SK-N-DZ (cell line): Measurements from ENCODE around the gene ETF1.
A peak's percentile ranks its signal among the peaks of the same experiment; 100 is the strongest.

Source experiments
- DNase-seq: peaks from one replicate; pipeline ENCODE4 v3.0.0-alpha.2; 2015; ENCODE audit warnings: low spot score

ETF1 gene

DNA sequence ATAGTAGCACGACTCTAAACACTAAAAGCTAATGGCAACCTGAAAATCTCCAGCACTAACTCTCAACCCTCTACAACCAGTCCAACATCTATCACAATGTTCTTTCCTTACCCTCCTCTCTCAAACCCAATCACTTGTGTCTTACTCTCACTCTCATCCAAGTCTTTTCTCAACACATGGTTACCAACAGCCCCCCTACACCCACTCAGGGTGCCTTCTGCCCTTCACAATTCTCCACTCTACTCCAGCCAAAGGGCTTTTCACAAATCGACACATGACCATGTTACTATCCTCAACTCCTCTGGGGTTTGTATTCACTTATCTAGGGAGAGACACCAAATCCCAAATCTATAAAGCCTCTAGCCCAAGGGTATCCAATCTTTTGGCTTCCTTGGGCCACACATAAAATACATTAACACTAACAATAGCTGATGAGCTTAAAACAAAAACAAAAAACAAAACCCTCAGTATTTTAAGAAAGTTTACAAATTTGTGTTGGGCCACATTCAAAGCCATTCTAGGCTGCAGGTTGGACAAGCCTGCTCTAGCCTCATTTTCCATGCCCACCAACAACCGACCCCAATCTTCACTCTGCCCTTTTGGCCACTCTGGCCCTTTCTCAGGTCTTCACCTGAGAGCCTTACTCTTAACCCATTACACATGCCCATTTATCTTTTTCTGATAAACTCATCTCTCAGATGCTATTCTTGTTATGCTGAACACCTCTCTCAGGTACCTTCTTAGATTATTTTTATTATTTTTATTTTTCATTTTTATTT, 20.5 kb upstream of the ETF1 start:
- no peak for DNase-seq

DNA sequence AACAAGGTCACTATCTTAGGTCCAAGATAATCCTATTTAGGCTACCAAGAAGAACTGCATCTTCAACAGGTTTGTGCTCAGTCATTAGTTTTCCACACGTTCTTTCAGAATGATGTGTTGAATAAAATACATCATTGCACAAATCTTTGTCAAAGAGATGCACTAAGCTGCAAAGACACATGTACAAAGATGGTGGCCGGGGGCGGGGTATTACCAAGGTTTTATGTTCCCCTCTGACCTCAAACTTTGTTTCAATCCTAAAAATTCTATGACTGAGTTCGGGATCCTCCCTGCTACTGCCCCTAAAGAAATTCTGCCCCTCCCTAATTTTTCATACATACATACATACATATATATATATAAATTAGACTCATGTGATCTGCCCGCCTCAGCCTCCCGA, 17.9 kb upstream of the ETF1 start:
- DNase-seq = no peak

DNA sequence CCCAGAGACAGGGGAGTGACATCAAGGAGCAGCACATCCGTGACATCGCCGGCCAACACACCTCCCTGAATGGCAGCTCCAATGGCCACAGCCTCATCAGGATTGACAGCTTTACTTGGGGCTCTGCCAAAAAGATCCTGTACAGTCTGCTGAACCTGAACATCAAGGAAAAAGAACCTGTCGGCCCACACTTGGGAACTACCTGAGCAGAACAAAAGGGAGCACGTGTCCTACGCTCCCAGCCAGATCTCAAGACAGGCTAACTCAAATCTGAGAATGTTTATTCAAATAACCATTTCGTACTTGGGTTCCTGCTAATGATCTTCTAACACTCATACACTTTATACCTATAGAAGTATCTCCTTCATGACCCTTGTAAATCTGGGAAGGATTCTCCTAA, 16.9 kb upstream of the ETF1 start:
- DNase-seq = no peak

DNA sequence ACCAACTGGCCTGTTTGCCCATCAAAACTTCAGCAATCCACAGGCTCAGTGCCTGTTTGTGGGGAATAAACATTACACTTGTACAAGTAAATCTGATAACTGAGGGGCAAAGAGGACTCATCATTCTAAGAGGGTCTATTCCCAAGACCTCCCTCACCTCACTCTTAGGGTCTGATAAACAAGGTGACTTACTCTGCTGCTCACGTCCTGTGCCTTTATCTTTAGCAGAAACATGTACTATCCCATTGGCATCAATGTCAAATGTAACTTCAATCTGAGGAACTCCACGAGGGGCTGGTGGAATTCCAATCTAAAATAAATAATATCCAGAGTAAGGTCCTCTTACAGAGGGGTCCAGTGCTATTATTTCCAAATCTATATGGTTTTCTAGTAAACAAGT, 14.6 kb upstream of the ETF1 start:
- DNase-seq = no peak

DNA sequence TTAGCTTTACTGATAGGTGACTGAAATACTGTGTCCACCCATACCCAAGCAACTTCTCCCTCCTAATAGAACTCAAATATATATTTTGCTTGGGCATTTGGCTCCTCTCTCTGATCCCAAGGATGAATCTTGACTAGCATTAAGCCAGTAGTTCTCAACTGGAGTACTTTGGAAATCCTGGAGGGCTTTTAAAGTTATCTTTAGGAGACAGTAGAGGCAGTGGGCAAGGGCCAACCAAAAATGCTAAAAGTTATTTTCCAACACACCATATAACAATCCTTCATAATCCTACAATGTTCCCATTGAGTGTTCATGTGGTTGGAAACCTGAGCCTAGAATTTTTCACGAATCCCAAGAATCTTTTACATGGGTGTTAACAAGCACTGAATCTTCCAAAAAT, 11.1 kb upstream of the ETF1 start:
- no peak for DNase-seq

DNA sequence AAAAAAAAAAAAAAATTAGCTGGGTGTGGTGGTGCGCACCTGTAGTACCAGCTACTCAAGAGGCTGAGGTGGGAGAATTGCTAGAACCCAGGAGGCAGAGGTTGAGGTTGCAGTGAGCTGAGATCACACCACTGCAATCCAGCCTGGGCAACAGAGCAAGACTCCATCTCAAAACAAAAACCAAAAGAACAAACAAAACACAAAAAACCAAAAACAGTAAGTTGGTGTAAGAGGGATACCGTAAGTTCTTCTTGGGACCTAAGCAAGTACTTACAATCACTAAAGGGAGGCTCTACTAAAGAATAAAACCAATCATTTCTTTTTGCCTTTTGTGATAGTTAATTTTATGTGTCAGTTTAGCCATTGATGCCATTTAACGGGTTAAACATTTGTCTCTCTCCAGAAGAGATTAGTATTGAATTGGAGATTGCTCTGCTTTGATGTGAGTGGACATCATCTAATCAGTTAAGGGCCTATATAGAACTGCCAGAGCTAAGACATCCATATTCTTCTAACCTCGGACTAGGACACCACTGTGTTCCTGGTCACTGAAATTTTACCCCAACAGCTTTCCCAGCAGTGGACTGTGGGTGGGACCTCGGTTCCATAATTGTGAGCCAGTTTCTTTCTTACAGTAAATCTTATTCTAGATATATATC, 10.5 kb upstream of the ETF1 start:
- no peak for DNase-seq

DNA sequence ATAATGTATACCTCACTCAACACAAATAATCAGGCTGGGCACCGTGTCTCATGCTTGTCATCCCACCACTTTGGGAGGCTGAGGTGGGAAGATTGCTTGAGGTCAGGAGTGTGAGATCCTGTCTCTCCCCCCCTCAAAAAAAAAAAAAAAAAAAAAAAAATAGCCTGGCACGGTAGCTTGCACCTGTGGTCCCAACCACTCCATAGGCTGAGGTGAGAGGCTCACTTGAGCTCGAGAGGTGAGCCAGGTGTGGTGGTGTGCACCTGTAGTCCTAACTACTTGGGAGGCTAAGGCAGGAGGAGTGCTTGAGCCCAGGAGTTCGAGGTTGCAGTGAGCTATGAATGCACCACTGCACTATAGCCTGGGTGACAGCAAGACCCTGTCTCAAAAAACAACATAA, 9.6 kb upstream of the ETF1 start:
- DNase-seq = no peak

DNA sequence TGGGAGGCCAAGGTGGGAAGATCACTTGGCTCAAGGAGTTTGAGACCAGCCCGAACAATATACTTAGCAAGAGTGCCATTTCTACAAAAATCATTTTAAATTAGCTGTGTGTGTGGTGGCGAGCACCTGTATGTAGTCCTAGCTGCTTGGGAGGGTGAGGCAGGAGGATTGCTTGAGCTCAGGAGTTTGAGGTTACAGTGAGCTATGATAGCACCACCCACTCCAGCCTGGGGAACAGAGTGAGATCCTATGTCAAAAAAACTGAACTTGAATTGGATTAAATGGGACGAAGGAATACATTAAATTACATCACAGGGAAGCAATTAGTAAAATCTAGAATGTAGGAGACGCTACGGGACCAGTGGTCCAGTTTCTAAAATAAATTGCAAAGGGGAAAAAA, 6.4 kb upstream of the ETF1 start:
- DNase-seq = no peak

DNA sequence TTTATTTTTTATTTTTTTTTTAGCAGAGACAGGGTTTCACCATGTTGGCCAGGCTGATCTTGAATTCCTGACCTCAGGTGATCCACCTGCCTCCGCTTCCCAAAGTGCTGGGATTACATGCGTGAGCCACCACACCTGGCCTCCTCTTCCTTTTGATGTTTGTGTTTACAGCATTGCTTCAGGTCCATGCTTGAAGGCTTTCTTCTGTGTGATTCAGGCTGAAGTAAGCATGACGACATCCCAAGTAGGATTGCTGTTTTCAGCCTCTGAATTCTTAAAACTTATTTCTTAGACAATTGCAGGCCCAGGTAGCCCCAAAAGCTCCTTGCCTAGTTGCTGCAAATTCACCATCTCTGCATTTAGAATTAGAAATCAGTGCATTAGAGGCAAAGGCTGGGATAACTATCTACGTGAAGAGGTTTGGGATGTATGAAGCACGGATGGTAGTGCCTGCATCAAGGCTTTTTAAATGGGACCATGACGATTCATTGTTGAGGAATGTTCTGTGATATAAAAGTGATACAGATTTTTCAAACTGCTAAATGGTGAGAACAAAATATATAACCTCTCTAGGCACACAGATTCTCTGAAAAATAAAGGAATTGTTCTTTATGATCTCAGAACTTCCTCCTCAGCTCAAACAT, 3.0 kb upstream of the ETF1 start:
- DNase-seq = no peak

DNA sequence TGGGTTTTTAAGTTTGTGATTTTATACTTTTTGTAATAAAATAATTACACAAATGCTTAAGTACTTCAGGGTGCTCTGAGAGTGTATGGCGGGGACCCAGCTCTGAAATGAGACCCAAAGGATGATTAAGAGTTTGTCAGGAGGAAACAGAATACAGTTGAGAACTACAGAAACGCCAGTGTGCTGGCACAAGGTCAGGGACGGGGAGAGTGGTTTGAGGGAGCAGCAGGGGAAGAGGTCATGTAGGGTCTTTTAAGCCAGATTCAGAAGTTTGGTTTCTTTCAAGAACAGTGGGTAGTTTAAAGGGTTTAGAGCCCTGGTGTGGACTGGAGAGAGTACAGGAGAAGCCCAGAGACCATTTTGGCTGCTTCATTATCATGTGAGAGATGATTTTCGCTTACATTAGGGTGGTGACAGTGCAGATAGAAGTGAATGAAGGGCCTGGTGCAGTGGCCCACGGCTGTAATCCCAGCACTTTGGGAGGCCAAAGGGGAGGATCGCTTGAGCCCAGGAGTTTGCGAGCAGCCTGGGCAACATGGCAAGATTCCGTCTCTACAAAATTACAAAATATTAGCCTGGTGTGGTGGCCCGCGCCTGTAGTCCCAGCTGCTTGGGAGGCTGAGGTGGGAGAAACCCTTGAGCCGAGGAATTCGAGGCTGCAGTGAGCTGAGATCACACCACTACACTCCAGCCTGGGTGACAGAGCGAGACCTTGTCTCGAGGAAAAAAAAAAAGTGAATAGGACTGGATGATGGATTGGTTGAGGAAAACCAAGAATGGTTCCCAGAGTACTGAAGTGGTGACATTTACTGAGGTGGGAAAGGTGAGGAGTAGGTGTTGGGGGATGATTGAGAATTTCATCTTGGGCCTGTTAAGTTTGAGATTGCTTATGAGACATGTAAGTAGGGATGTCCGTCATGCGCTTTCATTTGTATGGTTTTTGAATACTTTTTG, 1.4 kb upstream of the ETF1 start:
- no peak for DNase-seq

DNA sequence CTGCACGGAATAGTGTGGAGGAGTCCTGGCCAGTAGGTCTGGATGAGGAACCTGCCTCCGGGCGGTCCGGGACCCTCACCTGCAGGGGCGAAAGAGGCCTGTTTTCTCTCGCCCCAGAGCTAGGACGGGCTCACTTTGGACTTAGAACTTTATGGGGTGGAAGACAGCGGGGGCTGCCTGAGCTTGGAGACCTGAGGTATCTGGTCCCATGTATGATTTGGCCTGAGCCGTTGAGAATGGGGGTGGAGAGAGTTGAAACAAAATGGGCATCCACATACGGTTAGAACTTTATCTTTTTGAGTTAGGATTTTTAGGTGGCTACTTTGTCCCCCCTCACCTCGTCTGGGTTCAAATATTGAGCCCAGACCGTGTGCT, 681 bp upstream of the ETF1 start:
- DNase-seq = no peak

DNA sequence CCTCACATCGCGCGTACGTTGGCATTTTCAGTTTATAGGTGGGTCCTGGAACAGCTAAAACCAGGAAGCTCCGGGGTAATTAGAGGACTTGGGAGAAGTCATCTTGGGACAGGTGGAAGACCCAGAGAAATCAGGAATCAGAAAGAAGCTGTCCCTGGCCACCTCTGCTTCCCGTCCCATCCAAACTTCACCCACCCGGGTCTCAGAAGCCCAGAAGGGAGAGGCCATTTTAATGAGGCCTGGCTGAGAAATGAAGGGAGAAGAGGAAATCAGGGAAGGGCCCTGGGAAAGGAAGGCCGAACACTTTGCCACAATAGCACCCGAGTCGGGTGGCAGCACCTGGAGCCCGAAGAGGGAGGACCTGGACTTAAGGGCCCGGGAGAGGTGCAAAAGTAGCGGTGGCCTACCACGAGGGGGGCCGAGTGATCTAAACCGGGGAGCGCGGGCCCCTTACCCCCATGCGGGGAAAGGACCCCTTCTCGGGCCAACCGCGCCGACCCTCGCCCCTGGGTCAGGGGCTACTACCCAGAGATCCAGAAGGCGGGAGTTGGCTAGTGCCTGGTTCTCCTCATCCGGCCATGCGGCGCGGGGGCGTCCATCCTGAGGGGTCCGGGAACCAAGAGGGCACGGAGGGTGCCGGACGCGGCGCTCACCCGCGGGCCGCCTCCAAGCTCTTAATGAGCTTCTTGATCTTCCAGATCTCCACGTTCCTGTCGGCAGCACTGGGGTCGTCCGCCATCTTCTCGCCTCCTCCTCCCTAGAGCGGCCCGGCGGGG, 668 bp downstream of the ETF1 start:
- peak; percentile 15 for DNase-seq

DNA sequence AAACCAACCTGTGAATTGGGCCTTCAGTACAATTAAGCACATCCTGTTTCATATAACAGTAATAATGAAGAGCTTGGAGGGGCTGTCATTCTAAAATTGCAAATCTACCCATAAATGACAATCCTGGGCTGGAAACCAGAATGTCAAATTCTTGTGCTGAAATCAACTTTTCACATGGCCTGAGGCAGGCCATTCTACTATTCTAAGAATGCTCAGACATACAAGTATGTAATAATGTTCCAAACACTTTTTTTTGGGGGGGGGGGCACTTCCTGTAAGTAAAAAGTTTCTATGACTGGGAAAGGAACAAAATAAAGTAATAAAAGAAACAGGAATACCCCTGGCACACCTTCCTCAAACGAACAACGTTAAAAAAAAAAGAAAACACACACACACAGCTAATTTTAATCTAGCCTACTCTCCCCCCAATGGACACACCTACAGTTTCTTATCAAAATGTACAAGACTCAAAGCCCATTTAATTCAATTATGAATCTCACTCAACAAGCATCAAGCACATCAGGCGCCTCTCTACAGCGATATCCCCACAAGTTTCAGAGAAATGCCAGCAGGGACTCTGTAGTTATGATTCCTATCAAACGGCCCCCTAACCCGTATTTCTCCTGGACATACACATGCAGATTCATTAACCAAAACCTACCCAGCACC, 1.4 kb downstream of the ETF1 start:
- no peak for DNase-seq

DNA sequence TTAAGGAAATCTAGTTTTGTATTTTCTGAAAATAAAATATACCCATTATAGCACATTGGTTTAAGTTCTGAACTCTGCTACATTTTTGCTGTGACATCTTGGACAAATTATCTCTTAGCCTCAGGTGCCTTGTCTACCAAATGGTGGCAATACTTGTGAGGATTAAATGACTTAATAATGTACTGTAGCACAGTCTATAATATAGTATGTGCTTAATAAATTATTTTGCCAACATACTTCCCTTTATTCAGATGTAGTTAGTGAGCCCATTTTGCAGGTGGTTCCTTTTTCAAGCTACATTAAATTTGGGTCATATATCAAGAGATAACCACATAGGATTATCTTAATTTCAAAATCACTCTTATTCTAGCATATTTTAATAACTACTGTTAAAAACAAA, 3.2 kb downstream of the ETF1 start:
- no peak for DNase-seq

DNA sequence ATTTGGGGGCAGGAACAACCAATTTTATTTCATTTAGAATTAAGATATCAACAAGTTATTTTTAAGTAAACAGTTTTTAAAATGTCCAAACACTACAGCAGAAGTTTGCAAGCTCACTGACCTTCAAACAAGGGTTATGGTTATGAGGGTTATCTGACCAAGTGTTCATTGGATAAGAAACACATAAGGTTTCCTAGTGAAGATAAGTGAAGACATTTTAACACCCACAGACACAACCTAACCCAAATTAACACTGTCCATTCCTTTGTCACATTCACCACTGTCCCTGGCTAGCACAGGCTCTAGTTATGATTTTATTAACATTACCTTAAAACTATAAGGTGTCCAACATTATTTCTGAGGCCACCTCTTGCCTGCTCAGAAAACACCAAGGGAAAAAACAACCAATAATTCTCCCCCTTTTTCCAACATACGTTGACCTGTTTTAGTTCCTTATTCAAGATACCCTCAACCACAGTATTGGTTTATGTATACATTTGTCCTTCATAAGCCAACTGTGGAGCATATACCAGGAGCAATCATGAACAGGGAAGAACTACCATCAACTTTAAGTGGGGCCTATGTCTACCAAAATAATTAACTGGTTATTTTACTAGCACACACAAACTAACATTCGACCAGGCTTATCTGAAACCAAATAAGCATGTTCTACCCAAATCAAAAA, 4.0 kb downstream of the ETF1 start:
- no peak for DNase-seq

DNA sequence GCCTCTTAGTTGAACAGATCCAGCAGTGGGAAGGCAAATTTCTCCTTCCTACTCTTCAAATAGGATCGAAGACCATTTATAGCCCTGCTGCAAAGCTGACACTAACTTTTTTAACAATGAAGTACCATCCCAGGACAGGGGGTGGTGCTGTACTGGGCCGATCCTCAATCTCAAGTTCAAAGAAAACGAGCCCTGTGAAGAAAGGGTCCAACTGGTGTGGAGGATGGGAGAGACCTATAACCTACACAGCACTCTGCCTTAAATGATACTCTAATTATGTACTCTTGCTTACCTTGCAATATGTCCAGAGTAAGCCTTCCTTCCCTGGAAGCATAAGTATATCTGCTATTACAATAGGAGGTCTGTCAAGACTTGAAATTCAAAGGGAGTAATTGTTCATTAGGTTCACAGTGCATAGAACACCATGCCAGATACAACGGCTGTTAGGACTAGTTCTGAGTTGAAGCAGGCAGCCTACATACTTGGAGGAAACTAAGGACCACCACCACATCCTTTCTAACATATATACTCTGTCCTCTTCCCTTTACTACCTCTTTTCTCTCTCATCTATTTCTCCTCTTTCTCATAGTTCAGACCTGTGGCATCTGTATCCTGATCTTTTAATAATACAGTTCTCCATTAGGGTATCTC, 6.2 kb downstream of the ETF1 start:
- DNase-seq = no peak

DNA sequence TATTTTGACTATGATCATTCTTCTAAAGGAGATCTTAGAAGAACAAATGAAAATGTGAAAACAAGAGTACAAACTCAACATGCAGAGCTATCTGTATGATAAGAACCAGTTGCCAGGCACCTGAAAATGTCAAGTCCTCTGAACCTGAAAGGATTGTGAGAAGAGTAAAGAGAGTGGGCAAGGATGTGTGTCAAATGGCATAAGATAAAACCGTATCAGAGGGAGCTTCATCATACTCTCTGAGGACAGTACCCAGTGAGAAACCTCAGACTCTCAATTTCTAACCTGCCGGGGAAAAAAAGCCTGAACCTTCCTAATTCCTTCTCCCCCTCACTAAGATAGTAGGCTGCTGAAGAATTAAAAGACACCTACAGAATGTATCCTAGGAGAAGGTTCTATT, 6.8 kb downstream of the ETF1 start:
- DNase-seq = no peak

DNA sequence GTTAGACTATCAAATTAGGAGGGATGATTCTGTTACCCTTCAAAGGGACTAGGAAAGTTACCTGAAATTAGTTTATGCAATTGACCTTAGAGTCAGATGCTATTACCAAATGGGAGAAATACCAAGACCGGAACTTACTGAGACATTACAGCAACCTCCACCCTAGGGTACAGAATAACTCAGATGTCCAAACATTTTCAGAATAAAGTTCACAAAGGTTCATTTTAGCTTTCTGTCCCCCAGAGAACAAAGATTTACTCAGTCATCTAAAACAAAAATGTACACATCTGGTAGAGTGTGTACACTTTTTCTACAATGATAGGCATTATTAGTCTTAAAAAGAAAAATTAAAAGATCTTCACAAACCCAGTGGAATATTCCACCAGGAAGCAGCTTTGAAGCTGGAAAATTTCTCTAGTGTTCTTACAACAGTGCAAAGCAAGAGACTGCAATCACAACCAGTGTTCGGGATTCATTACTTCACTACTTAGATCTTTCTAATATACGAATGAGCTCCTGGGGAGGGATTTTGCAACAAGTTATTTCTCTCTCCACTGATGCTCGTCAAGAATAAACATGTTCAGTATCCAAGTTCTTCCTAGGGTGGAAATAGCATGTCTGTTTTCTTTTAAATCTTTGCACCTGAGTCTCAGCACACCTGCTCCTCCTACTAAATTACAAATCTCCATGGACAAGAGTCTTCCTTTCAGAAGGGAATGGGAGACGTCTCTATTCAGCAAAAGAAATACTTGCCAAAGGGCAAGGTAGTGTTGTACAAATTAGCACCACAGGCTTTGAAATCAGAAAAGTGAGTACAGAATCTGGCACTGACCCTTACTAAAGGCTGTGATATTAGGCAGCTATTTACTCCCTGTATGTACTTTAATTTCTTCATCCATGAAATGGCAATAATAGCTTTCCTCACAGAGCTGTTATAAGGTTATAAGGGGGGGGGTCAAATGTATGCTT, 8.8 kb downstream of the ETF1 start:
- DNase-seq = no peak
